Mesendoderm (in vitro differentiated cells): ENCODE measurements around the gene STRIP1.
A peak's percentile ranks its signal among the peaks of the same experiment; 100 is the strongest.

Experiments
- DNase-seq: peaks from one replicate; pipeline ENCODE4 v3.0.0; 2013
- H2AK5ac ChIP-seq: 2 replicates; pipeline ENCODE4 v1.6.1; 2013; ENCODE audit warnings: low read length, inconsistent platforms
- H2BK120ac ChIP-seq: 2 replicates; pipeline ENCODE4 v1.6.1; 2013; ENCODE audit warnings: low read depth, mild to moderate bottlenecking, low read length, moderate library complexity, mixed read lengths
- H2BK15ac ChIP-seq: replicated peaks from 2 replicates; pipeline ENCODE4 v1.6.1; 2013; ENCODE audit warnings: low read depth, mild to moderate bottlenecking, moderate library complexity
- H2BK5ac ChIP-seq: 2 replicates; pipeline ENCODE4 v1.6.1; 2013; ENCODE audit warnings: low read length, inconsistent platforms
- H3K18ac ChIP-seq: 2 replicates; pipeline ENCODE4 v1.6.1; 2013; ENCODE audit warnings: mild to moderate bottlenecking, low read length, mixed read lengths
- H3K23ac ChIP-seq: one replicate; pipeline ENCODE4 v1.6.1; 2013; ENCODE audit warnings: low read length
- H3K27ac ChIP-seq: 2 replicates; pipeline ENCODE4 v1.5.1; 2013; ENCODE audit warnings: low read depth, mild to moderate bottlenecking, inconsistent platforms, low read length, moderate library complexity
- H3K27me3 ChIP-seq: 2 replicates; pipeline ENCODE4 v1.6.1; 2013; ENCODE audit warnings: low read length, control low read depth, mild to moderate bottlenecking, inconsistent platforms; ENCODE audit not compliant: insufficient read depth, poor library complexity
- H3K36me3 ChIP-seq: 2 replicates; pipeline ENCODE4 v1.6.1; 2013; ENCODE audit warnings: low read length, inconsistent platforms; ENCODE audit not compliant: control insufficient read depth, insufficient read depth
- H3K4ac ChIP-seq: one replicate; pipeline ENCODE4 v1.6.1; 2013; ENCODE audit warnings: low read depth, mild to moderate bottlenecking, low read length, moderate library complexity
- H3K4me1 ChIP-seq: 2 replicates; pipeline ENCODE4 v1.6.1; 2013; ENCODE audit warnings: low read depth, low read length, inconsistent platforms; ENCODE audit not compliant: control insufficient read depth
- H3K4me2 ChIP-seq: 2 replicates; pipeline ENCODE4 v1.6.1; 2013; ENCODE audit warnings: low read length
- H3K4me3 ChIP-seq: 2 replicates; pipeline ENCODE4 v1.5.1; 2013; ENCODE audit warnings: mild to moderate bottlenecking, low read length
- H3K56ac ChIP-seq: one replicate; pipeline ENCODE4 v1.6.1; 2013; ENCODE audit warnings: low read length
- H3K79me1 ChIP-seq: 2 replicates; pipeline ENCODE4 v1.6.1; 2013; ENCODE audit warnings: low read length, inconsistent platforms
- H3K79me2 ChIP-seq: 2 replicates; pipeline ENCODE4 v1.6.1; 2013; ENCODE audit warnings: mild to moderate bottlenecking, low read length; ENCODE audit not compliant: control insufficient read depth, insufficient read depth
- H3K9ac ChIP-seq: 2 replicates; pipeline ENCODE4 v1.6.1; 2013; ENCODE audit warnings: low read length, inconsistent platforms
- H4K5ac ChIP-seq: one replicate; pipeline ENCODE4 v1.6.1; 2013; ENCODE audit warnings: low read length
- H4K8ac ChIP-seq: one replicate; pipeline ENCODE4 v1.6.1; 2013; ENCODE audit warnings: low read depth, mild to moderate bottlenecking, control low read depth, low read length, moderate library complexity
- WGBS: extraction: QIAGEN DNeasy Blood & Tissue Kit; methylation state at CpG from one replicate; pipeline ENCODE4 v1.1.7; 2013; ENCODE audit warnings: low lambda C conversion rate, missing lambda C conversion rate; ENCODE audit not compliant: insufficient coverage; ENCODE audit errors: extremely low coverage; 5-methylcytosine and 5-hydroxymethylcytosine counted together

The STRIP1 gene

DNA sequence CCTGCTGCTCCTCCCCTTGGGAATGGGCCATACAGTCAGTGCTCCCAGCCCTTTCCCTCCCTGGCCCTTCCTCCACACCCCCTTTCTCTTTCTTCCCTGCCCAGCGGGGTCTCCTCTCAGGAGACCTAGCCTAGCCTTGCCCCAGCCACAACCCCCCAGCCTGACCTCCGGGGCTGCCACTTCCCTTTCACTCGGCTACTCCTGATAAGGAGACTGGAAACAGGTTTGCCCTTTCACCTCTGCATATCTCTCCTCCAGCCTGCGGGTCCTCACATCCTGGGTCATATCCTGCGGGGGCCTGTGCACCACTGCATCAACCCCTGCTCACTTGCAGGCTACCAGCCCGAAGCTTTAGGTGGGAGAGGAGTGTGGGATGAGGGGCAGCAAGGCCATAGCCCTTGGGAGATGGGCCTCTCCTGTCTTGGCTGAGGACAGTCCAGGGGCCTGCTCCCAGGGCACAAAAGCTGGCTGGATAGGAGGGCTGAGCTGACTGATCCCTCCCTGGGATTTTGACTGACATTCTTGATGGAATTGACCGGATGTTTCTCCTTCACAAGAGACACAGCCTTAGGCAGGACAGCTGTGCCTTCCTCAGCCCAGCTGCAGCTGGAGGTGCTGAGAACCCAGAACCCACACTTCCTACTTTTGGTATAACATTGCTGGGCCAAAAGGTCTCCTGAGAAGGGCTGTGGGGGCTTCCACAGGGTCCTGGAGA lies 55.3 kb downstream of the STRIP1 start:
- Histone ChIP-seq H3K23ac (no peak overlapping the region), H3K4me1 (no peaks in the 10 kb centered on the region), H4K5ac (no peak overlapping the region), H3K9ac (no peak overlapping the region), H2BK15ac (no peak overlapping the region), H3K79me1 (no peaks in the 10 kb centered on the region), H3K4ac (no peak overlapping the region), H3K56ac (no peak overlapping the region), H3K79me2 (no peaks in the 10 kb centered on the region), H3K27ac (no peak overlapping the region), H3K4me3 (no peak overlapping the region), H2BK5ac (no peak overlapping the region), H3K36me3 (no peaks in the 10 kb centered on the region), H2AK5ac (no peak overlapping the region), H3K4me2 (no peak overlapping the region), H4K8ac (no peak overlapping the region), H3K27me3 (peaks cover 23% of the 10 kb centered on the region), H3K18ac (no peak overlapping the region), H2BK120ac (no peak overlapping the region)
- peak; percentile 52 for DNase-seq
- no CpG with 5 or more reads among the region's 7 CpGs for WGBS

DNA sequence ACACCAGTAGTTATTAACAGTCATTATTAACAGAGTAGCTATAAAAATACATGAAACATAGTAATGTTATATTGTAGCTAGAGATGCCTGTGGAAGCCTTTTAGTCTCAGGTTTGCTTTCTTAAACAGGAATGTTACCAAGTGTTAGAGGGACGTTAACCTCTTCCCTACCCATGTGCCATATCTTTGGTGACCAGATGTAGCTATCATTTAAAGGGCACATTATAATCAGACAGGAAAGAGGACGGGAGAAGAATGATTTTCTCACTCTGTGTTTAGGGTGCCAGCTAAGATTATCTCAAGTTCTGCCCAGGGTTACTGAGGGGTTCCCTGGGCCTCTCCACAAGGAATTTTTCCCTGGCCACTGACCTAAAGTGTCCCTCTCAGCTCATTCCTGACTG lies 57.0 kb downstream of the STRIP1 start:
- Histone ChIP-seq H2AK5ac (no peak overlapping the region), H3K79me2 (no peaks in the 10 kb centered on the region), H3K23ac (no peak overlapping the region), H4K8ac (no peak overlapping the region), H3K79me1 (no peaks in the 10 kb centered on the region), H3K4me1 (no peaks in the 10 kb centered on the region), H3K18ac (no peak overlapping the region), H3K4me3 (no peak overlapping the region), H3K4ac (no peak overlapping the region), H3K27ac (no peak overlapping the region), H3K56ac (no peak overlapping the region), H2BK5ac (no peak overlapping the region), H3K4me2 (no peak overlapping the region), H3K36me3 (no peaks in the 10 kb centered on the region), H2BK120ac (no peak overlapping the region), H4K5ac (no peak overlapping the region), H2BK15ac (no peak overlapping the region), H3K9ac (no peak overlapping the region), H3K27me3 (peaks cover 7% of the 10 kb centered on the region)
- no peak for DNase-seq
- no CpG with 5 or more reads among the region's 2 CpGs for WGBS

DNA sequence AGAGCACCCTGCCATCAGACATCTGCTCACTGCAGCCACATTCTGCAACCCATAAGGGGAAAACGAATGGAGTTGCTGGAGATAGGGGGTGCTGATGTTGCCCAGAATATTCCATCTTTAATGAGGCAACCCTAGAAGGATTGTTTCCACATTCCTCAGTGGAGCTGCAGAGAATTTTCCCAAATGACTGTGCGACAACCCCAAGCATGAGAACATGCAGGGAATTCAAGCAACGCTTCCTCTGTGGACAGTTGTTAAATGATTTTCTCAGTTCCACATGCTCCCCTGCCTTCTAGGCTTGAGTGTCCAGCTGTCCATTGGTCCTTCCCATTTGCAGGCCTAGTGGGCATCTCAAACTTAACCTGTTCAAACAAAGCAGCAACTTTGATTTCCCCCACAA lies 57.4 kb downstream of the STRIP1 start:
- H3K18ac ChIP-seq = no peak overlapping the region
- no peak overlapping the region for H4K8ac ChIP-seq
- H3K27ac ChIP-seq = no peak overlapping the region
- DNase-seq = no peak
- no peaks in the 10 kb centered on the region for H3K79me2 ChIP-seq
- no peak overlapping the region for H3K4ac ChIP-seq
- no peak overlapping the region for H3K56ac ChIP-seq
- no peaks in the 10 kb centered on the region for H3K79me1 ChIP-seq
- H2BK15ac ChIP-seq = no peak overlapping the region
- H3K23ac ChIP-seq = no peak overlapping the region
- no peak overlapping the region for H2AK5ac ChIP-seq
- H2BK5ac ChIP-seq = no peak overlapping the region
- no peak overlapping the region for H2BK120ac ChIP-seq
- no peak overlapping the region for H3K4me3 ChIP-seq
- no CpG with 5 or more reads among the region's 3 CpGs for WGBS
- no peaks in the 10 kb centered on the region for H3K36me3 ChIP-seq
- peaks cover 3% of the 10 kb centered on the region for H3K27me3 ChIP-seq
- no peaks in the 10 kb centered on the region for H3K4me1 ChIP-seq
- H3K9ac ChIP-seq = no peak overlapping the region
- no peak overlapping the region for H4K5ac ChIP-seq
- no peak overlapping the region for H3K4me2 ChIP-seq

DNA sequence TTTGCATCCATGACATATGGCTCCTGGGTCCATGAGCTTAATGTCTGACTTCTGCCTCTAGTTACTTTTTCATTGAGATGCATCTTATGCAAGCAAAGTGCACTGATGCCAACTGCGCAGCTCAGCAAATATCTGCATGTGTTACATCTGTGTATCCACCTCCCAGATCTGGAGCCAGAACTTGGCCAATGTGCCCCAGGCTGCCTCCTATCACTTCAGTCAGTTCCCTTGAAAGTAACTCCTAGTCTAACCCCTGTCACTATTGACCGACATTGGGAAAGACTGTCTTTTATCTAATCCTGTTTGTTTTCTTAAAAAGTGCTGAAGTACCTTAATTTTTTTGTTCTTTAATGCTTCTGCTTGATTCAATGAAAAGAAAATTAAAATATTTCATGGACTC lies 58.6 kb downstream of the STRIP1 start:
- no peak overlapping the region for H3K27ac ChIP-seq
- H2BK15ac ChIP-seq = no peak overlapping the region
- no peak overlapping the region for H3K23ac ChIP-seq
- no peak overlapping the region for H2AK5ac ChIP-seq
- no peak overlapping the region for H3K9ac ChIP-seq
- H3K4me1 ChIP-seq = no peaks in the 10 kb centered on the region
- no peak overlapping the region for H2BK120ac ChIP-seq
- no peak overlapping the region for H4K8ac ChIP-seq
- H3K4me2 ChIP-seq = no peak overlapping the region
- no peak overlapping the region for H3K4me3 ChIP-seq
- no peaks in the 10 kb centered on the region for H3K79me2 ChIP-seq
- H3K18ac ChIP-seq = no peak overlapping the region
- H2BK5ac ChIP-seq = no peak overlapping the region
- no peak overlapping the region for H3K56ac ChIP-seq
- no CpG with 5 or more reads among the region's 2 CpGs for WGBS
- H3K79me1 ChIP-seq = no peaks in the 10 kb centered on the region
- no peaks in the 10 kb centered on the region for H3K36me3 ChIP-seq
- no peak for DNase-seq
- H3K4ac ChIP-seq = no peak overlapping the region
- no peak overlapping the region for H4K5ac ChIP-seq
- H3K27me3 ChIP-seq = no peaks in the 10 kb centered on the region

DNA sequence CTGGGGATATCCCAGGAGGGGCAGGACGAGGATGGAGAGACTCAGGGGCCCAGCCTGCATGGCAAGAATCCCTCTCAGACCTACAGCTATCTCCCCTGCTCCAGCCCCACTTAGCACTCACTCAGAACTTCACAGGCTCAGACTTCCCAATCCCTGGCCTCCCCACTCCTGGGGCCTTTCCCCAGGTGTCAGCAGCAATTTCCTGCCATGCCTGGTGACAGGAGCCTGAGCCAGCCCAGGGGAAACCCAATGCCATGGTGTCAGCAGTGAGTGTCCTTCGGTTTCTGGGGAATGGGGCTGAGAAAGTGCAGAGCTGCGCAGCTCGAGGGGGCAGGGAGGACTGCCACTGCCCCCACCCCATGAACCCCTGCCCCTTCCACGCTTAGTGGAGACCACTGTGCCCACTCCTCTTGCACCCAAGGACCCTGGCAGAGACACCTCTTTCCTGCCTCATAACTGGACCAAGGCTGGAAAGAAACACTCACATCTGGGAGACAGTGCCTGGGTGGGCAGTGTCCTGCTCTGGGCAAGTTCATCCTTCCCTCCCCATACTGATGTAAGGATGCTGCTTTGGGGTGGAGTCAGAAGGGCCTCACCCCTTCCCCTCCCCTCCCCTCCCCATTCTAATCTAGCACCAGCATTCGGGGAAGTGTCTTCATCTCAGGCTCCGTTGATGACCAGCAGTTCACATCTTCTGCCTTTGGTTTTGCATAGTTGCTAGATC lies 60.7 kb downstream of the STRIP1 start:
- Histone ChIP-seq H3K36me3 (no peaks in the 10 kb centered on the region), H3K4me2 (no peak overlapping the region), H2BK120ac (no peak overlapping the region), H2BK5ac (no peak overlapping the region), H3K79me2 (no peaks in the 10 kb centered on the region), H3K4me3 (no peak overlapping the region), H4K8ac (no peak overlapping the region), H3K18ac (no peak overlapping the region), H3K79me1 (no peaks in the 10 kb centered on the region), H2AK5ac (no peak overlapping the region), H3K27ac (no peak overlapping the region), H4K5ac (no peak overlapping the region), H3K9ac (no peak overlapping the region), H3K4ac (no peak overlapping the region), H2BK15ac (no peak overlapping the region), H3K56ac (no peak overlapping the region), H3K27me3 (no peaks in the 10 kb centered on the region), H3K23ac (no peak overlapping the region), H3K4me1 (no peaks in the 10 kb centered on the region)
- no CpG with 5 or more reads among the region's 7 CpGs for WGBS
- peak; percentile 37 for DNase-seq
